ENCODE data around the gene SCML1. TPM values are rescaled to one million over a fixed set of nuclear protein-coding genes. Genes with fewer than 3 reads are reported as not detected.

SCML1 gene
- total RNA-seq, 1 experiment from 2014 or later = 1.6 TPM

DNA sequence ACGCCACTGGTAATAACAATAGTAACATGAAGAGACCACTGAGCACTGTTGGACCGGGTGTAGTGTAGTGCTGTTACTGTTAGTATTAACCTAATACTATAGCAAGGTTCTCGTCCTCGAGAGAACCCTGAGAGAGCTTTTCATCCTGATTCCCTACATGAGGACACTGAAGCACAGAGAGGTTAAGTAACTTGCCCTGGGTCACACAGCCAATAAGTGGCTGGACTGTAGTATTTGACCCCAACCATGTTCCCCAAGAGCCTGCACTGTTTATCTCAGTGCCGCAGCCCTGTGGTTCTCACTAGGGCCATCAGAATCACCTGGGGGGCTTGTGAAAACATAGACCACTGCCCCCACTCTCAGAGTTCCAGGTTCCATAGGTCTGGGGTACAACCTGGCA is 10.4 kb downstream of the SCML1 start:
- Mint-ChIP-seq H3K9me3 (no peaks in the 10 kb centered on the region; a peak in 2 of 5 replicates), H3K27ac (no peak overlapping the region), H3K27me3 (ENCODE audit: low read depth) (peaks cover 4% of the 10 kb centered on the region; the same call in 1 of the 2 replicates), H3K4me1 (no peaks in the 10 kb centered on the region), H3K4me3 (no peak overlapping the region), H3K36me3 (ENCODE audit: insufficient read depth in 1 of 3, low read depth in 3 of 3) (no peaks in the 10 kb centered on the region; a peak in 1 of 7 replicates)
- Histone ChIP-seq H4K8ac (replicated peaks; ENCODE audit: insufficient read length, low read depth, low read length) (no peak overlapping the region), H3K23me2 (ENCODE audit: insufficient read length, low read depth, low read length, poor library complexity, severe bottlenecking) (no peaks in the 10 kb centered on the region), H4K20me1 (ENCODE audit: control insufficient read depth, insufficient read depth, insufficient read length) (no peaks in the 10 kb centered on the region), H2BK5ac (ENCODE audit: insufficient read length, low read length) (no peak overlapping the region), H2BK120ac (ENCODE audit: low read depth, low read length, poor library complexity, severe bottlenecking) (no peak overlapping the region), H3K4me1 (ENCODE audit: insufficient read depth, low read length) (no peaks in the 10 kb centered on the region), H3K9ac (ENCODE audit: extremely low read depth, insufficient read length, low read length) (no peak overlapping the region), H2BK12ac (ENCODE audit: insufficient read length, low read depth, low read length) (no peak overlapping the region), H3K18ac (ENCODE audit: insufficient read length, low read depth, low read length) (no peak overlapping the region), H2AK5ac (ENCODE audit: insufficient read length, low read length) (no peak overlapping the region), H4K5ac (ENCODE audit: insufficient read length, low read depth, low read length) (no peak overlapping the region), H3T11ph (ENCODE audit: low read length) (no peak overlapping the region), H3K4me2 (ENCODE audit: insufficient read depth, insufficient read length, low read length) (no peak overlapping the region), H3K27me3 (ENCODE audit: insufficient read depth, low read length) (peaks cover 3% of the 10 kb centered on the region; the same call in 1 of the 2 replicates), H2AFZ (ENCODE audit: low read length) (no peak overlapping the region), H2BK15ac (ENCODE audit: low read depth, low read length) (no peak overlapping the region), H3K9me3 (ENCODE audit: control insufficient read depth, low read depth, low read length) (no peaks in the 10 kb centered on the region), H3K23ac (ENCODE audit: insufficient read length, low read depth, low read length) (no peak overlapping the region), H3K4ac (ENCODE audit: low read depth, low read length) (no peak overlapping the region), H4K91ac (ENCODE audit: insufficient read length, low read depth, low read length) (no peak overlapping the region), H3K79me2 (ENCODE audit: insufficient read depth, low read length) (no peaks in the 10 kb centered on the region), H2BK20ac (ENCODE audit: low read depth, low read length, poor library complexity, severe bottlenecking) (no peak overlapping the region), H3K14ac (ENCODE audit: insufficient read depth, low read length) (no peak overlapping the region), H3K79me1 (ENCODE audit: insufficient read depth, low read depth, low read length, poor library complexity, severe bottlenecking) (no peaks in the 10 kb centered on the region), H3K27ac (ENCODE audit: insufficient read length, low read depth, low read length) (no peak overlapping the region), H3K56ac (ENCODE audit: insufficient read length, low read depth, low read length) (no peak overlapping the region)
- TF ChIP-seq CTCF (conservative IDR thresholded peaks at IDR 0.05) = no peak
- no peak for DNase-seq
- WGBS (ENCODE audit: extremely low coverage, insufficient read length, low lambda C conversion rate) = no CpG with 5 or more reads among the region's 5 CpGs
